A549 (cell line): ENCODE measurements around the gene ZNF586. TPM values are rescaled to one million over a fixed set of nuclear protein-coding genes. Genes with fewer than 3 reads are reported as not detected.

ENCODE experiments used
- ATAC-seq, 2 experiments: fragments of 200-7000 bp in 1 of 2; fragments of >200 bp in 1 of 2; cut with Nextera tagmentation in 1 of 2; cut with Tn5 transposase in 1 of 2; 3 replicates each; pipeline versions ENCODE4 v1.8.0 to v1.9.1; 2018 to 2020; ENCODE audit warnings: mild to moderate bottlenecking in 1 of 2, moderate library complexity in 1 of 2
- CTCF ChIA-PET: fragments of 300-600 bp; sonication (Branson Sonifier 250); formaldehyde crosslinking; extraction: SDS; loops from one replicate; lab custom pipeline; 2021; ENCODE audit warnings: antibody characterized with exemption, inconsistent platforms; lab: Yijun Ruan, JAX
- POLR2A ChIA-PET: fragments of 350-600 bp; formaldehyde crosslinking; extraction: SDS; loops from one replicate; lab custom pipeline; 2021; ENCODE audit warnings: antibody characterized with exemption, inconsistent platforms; lab: Yijun Ruan, JAX
- DNase-seq, 2 experiments: peaks; one replicate each; pipeline versions ENCODE4 v3.0.0 to v3.0.0-alpha.2; 2011 to 2016; ENCODE audit warnings: low read depth in 1 of 2, low spot score in 1 of 2
- FAIRE-seq: peaks from 2 replicates; lab custom pipeline; 2011; peaks lifted over from hg19 to GRCh38; lab: Jason Lieb, UNC
- H3K27ac ChIP-seq, 2 experiments: fragments of >200 bp; sonication (Bioruptor Twin); formaldehyde crosslinking; 3 replicates each; pipeline ENCODE4 v1.5.1; 2016 to 2017
- H3K4me1 ChIP-seq: fragments of >200 bp; sonication (Bioruptor Twin); formaldehyde crosslinking; 3 replicates; pipeline ENCODE4 v1.6.1; 2016
- H3K4me2 ChIP-seq: fragments of >200 bp; sonication (Bioruptor Twin); formaldehyde crosslinking; 3 replicates; pipeline ENCODE4 v1.6.1; 2016
- H3K4me3 ChIP-seq: fragments of >200 bp; sonication (Bioruptor Twin); formaldehyde crosslinking; 3 replicates; pipeline ENCODE4 v1.5.1; 2016
- H3K9me3 ChIP-seq: fragments of >200 bp; sonication (Bioruptor Twin); formaldehyde crosslinking; 3 replicates; pipeline ENCODE4 v1.6.1; 2016
- ATOH8 ChIP-seq: fragments of 250-450 bp; sonication (Bioruptor Pico); IDR thresholded peaks from 2 replicates; pipeline ENCODE4 v1.5.0; 2020; ENCODE audit warnings: low read depth, mild to moderate bottlenecking, moderate library complexity
- BHLHE40 ChIP-seq: IDR thresholded peaks from 2 replicates; pipeline ENCODE4 v1.6.1; 2012; ENCODE audit warnings: low read depth, low read length, inconsistent platforms
- CBX2 ChIP-seq: fragments of 200-600 bp; sonication (generic); IDR thresholded peaks from 2 replicates; pipeline ENCODE4 v1.6.1; 2016; ENCODE audit warnings: low read depth, mild to moderate bottlenecking, borderline replicate concordance
- CBX8 ChIP-seq: fragments of 200-600 bp; sonication (generic); IDR thresholded peaks from 2 replicates; pipeline ENCODE4 v1.6.1; 2016
- E2F6 ChIP-seq: IDR thresholded peaks from 2 replicates; pipeline ENCODE4 v1.6.1; 2012; ENCODE audit warnings: low read depth, borderline replicate concordance
- ELK1 ChIP-seq: fragments of 150-350 bp; IDR thresholded peaks from 2 replicates; pipeline ENCODE4 v1.6.1; 2014; ENCODE audit warnings: low read depth, mild to moderate bottlenecking, low read length
- ESRRA ChIP-seq: fragments of 150-350 bp; IDR thresholded peaks from 2 replicates; pipeline ENCODE4 v1.6.1; 2014; ENCODE audit warnings: mild to moderate bottlenecking, low read length, borderline replicate concordance
- FOSB ChIP-seq: fragments of 250-450 bp; sonication (Bioruptor Pico); IDR thresholded peaks from 2 replicates; pipeline ENCODE4 v1.5.0; 2020; ENCODE audit warnings: mild to moderate bottlenecking, moderate library complexity
- GATA3 ChIP-seq: IDR thresholded peaks from 2 replicates; pipeline ENCODE4 v1.6.1; 2012; ENCODE audit warnings: borderline replicate concordance
- HDAC2 ChIP-seq: fragments of 200-600 bp; sonication (generic); IDR thresholded peaks from 2 replicates; pipeline ENCODE4 v1.6.1; 2016
- HEYL ChIP-seq: fragments of 250-450 bp; sonication (Bioruptor Pico); IDR thresholded peaks from 2 replicates; pipeline ENCODE4 v1.8.0; 2021; ENCODE audit warnings: mild to moderate bottlenecking, moderate library complexity
- HMGXB4 ChIP-seq: fragments of 250-450 bp; sonication (Bioruptor Pico); IDR thresholded peaks from 2 replicates; pipeline ENCODE4 v1.5.0; 2021; ENCODE audit warnings: mild to moderate bottlenecking, moderate library complexity, borderline replicate concordance
- HOXB13 ChIP-seq: fragments of 250-450 bp; sonication (Bioruptor Pico); IDR thresholded peaks from 2 replicates; pipeline ENCODE4 v1.5.0; 2020; ENCODE audit warnings: low read depth, mild to moderate bottlenecking, moderate library complexity
- HOXB5 ChIP-seq: fragments of 250-450 bp; sonication (Bioruptor Pico); IDR thresholded peaks from 2 replicates; pipeline ENCODE4 v1.5.0; 2020; ENCODE audit warnings: mild to moderate bottlenecking, moderate library complexity
- JUNB ChIP-seq: fragments of >200 bp; sonication (Bioruptor Twin); formaldehyde crosslinking; IDR thresholded peaks from 2 replicates; pipeline ENCODE4 v1.6.1; 2016
- KDM1A ChIP-seq: fragments of 200-600 bp; sonication (generic); IDR thresholded peaks from 2 replicates; pipeline ENCODE4 v1.6.1; 2016; ENCODE audit warnings: low read depth, mild to moderate bottlenecking
- MAZ ChIP-seq: fragments of 150-350 bp; IDR thresholded peaks from 2 replicates; pipeline ENCODE4 v1.6.1; 2014; ENCODE audit warnings: antibody characterized with exemption, low read depth, low read length, borderline replicate concordance
- MYC ChIP-seq: IDR thresholded peaks from 2 replicates; pipeline ENCODE4 v1.6.1; 2012; ENCODE audit warnings: mild to moderate bottlenecking, inconsistent platforms, low read length, improper control_type of control experiment, borderline replicate concordance
- NR3C1 ChIP-seq: fragments of >200 bp; sonication (Bioruptor Twin); formaldehyde crosslinking; IDR thresholded peaks from 3 replicates; pipeline ENCODE4 v1.6.1; 2017
- PHF8 ChIP-seq: fragments of 200-600 bp; sonication (generic); IDR thresholded peaks from 2 replicates; pipeline ENCODE4 v1.6.1; 2016; ENCODE audit warnings: low read depth, mild to moderate bottlenecking, antibody characterized with exemption, moderate library complexity, borderline replicate concordance
- POLR2A ChIP-seq: IDR thresholded peaks from 2 replicates; pipeline ENCODE4 v1.6.1; 2012; ENCODE audit warnings: mild to moderate bottlenecking, low read length
- RARB ChIP-seq: fragments of 250-450 bp; sonication (Bioruptor Pico); IDR thresholded peaks from 2 replicates; pipeline ENCODE4 v1.8.0; 2021; ENCODE audit warnings: mild to moderate bottlenecking, moderate library complexity
- RFX5 ChIP-seq: fragments of 450-650 bp; IDR thresholded peaks from 2 replicates; pipeline ENCODE4 v1.7.1; 2014; ENCODE audit warnings: antibody characterized with exemption, mild to moderate bottlenecking, moderate library complexity
- SMC3 ChIP-seq: fragments of >200 bp; sonication (Bioruptor Twin); formaldehyde crosslinking; IDR thresholded peaks from 3 replicates; pipeline ENCODE4 v1.6.1; 2018; ENCODE audit warnings: inconsistent platforms
- TFCP2L1 ChIP-seq: fragments of 250-450 bp; sonication (Bioruptor Pico); IDR thresholded peaks from 2 replicates; pipeline ENCODE4 v1.5.0; 2021; ENCODE audit warnings: mild to moderate bottlenecking
- ZC3H11A ChIP-seq: fragments of 450-650 bp; IDR thresholded peaks from 2 replicates; pipeline ENCODE4 v1.6.1; 2014; ENCODE audit warnings: antibody characterized with exemption, mild to moderate bottlenecking
- ZFP36 ChIP-seq: fragments of 450-650 bp; IDR thresholded peaks from 2 replicates; pipeline ENCODE4 v1.6.1; 2014; ENCODE audit warnings: borderline replicate concordance; ENCODE audit not compliant: partially characterized antibody
- WGBS: methylation state at CpG from one replicate; pipeline ENCODE4 v1.1.6; 2017; ENCODE audit errors: missing lambda C conversion rate; 5-methylcytosine and 5-hydroxymethylcytosine counted together
- polyA plus RNA-seq, 4 experiments: library from polyadenylated mRNA; depleted of rRNA in 3 of 4; stranded (reverse); fragments of >200 nt; fragmentation: RNase III in 1 of 4; extraction: RNeasy Plus Mini Kit Qiagen cat#74134 plus additional on column Dnase treatment in 1 of 4; gene quantifications; 2 replicates in 3 of 4; 3 replicates in 1 of 4; pipeline ENCODE4 v1.2.3, GENCODE V29; 2011 to 2017

The ZNF586 gene
- polyA plus RNA-seq, 2 of the 4 experiments (the other 2 are of a cell fraction), result 7.1 to 8.2 TPM

- no peak for DNase-seq
- Histone ChIP-seq H3K4me2 (no peak overlapping the region), H3K9me3 (peaks cover 82% of the 10 kb centered on the region), H3K4me3 (no peak overlapping the region), H3K4me1 (no peaks in the 10 kb centered on the region), H3K27ac (no peak overlapping the region)
- no peak for FAIRE-seq
- TF ChIP-seq ATOH8, result no peak
- TF ChIP-seq HDAC2, result no peak
- TF ChIP-seq KDM1A, result no peak
- no peak for TF ChIP-seq RARB (CRISPR knock-in tag)
- TF ChIP-seq CBX8, result no peak
- CTCF ChIA-PET, result no interaction called here
- WGBS, result 96% methylated on average over 6 of the region's 6 CpGs
- POLR2A ChIA-PET, result no interaction called here
- ATAC-seq, result no peak
Observed at GRCh38 chr19:57803265-57803593, 33.8 kb downstream of the ZNF586 start.

- Histone ChIP-seq H3K27ac (no peak overlapping the region), H3K4me2 (no peak overlapping the region), H3K4me3 (no peak overlapping the region), H3K9me3 (peaks cover 83% of the 10 kb centered on the region), H3K4me1 (no peaks in the 10 kb centered on the region)
- FAIRE-seq, result no peak
- TF ChIP-seq MAZ (no peak), HOXB5 (no peak), ZFP36 (no peak), JUNB (no peak), ZC3H11A (no peak), POLR2A (no peak), CBX2 (no peak), NR3C1 (no peak), ELK1 (no peak), TFCP2L1 (no peak), HEYL (CRISPR knock-in tag) (no peak), BHLHE40 (no peak)
- 87% methylated on average over 18 of the region's 19 CpGs for WGBS
- POLR2A ChIA-PET, result no interaction called here
- CTCF ChIA-PET, result no interaction called here
- ATAC-seq, result no peak
- no peak for DNase-seq
Observed at GRCh38 chr19:57803594-57804325, 34.3 kb downstream of the ZNF586 start.

GRCh38 chr19:57807541-57807940, 38.1 kb downstream of the ZNF586 start:
- POLR2A ChIA-PET, result interaction anchor here (1.1 kb wide), 1 partner anchor 12 kb away, joined by 3 read pairs; no protein-coding TSS in a partner anchor

More at GRCh38 chr19:57807541-57807940, 38.1 kb downstream of the ZNF586 start:
- DNase-seq (no peak), FAIRE-seq (no peak), ATAC-seq (no peak)
- H3K4me3 ChIP-seq, result no peak overlapping the region
- no peak for TF ChIP-seq SMC3
- no peak for TF ChIP-seq RFX5
- no peak for TF ChIP-seq ESRRA
- TF ChIP-seq E2F6, result no peak
- TF ChIP-seq HOXB13 (CRISPR knock-in tag), result no peak
- TF ChIP-seq ELK1, result no peak
- TF ChIP-seq FOSB (CRISPR knock-in tag), result no peak
- TF ChIP-seq GATA3, result no peak
- TF ChIP-seq PHF8, result no peak
- no peak for TF ChIP-seq MYC
- TF ChIP-seq HMGXB4, result no peak
- WGBS, result 93% methylated on average over 2 of the region's 2 CpGs
- CTCF ChIA-PET, result no interaction called here
- H3K4me2 ChIP-seq, result no peak overlapping the region
- no peaks in the 10 kb centered on the region for H3K4me1 ChIP-seq
- peaks cover 72% of the 10 kb centered on the region for H3K9me3 ChIP-seq
- no peak overlapping the region for H3K27ac ChIP-seq
